ENCODE data around the gene EHF. TPM values are rescaled to one million over a fixed set of nuclear protein-coding genes. Genes with fewer than 3 reads are reported as not detected.

Gene EHF
- total RNA-seq, 1 experiment from 2014 or later: 37.0 TPM

GRCh38 chr11:34643311-34643710 is 22.4 kb downstream of the EHF start:
- peaks cover 68% of the 10 kb centered on the region for H3K4me1 ChIP-seq (ENCODE audit: insufficient read depth, low read length)
- H2AFZ ChIP-seq (ENCODE audit: low read length): no peak overlapping the region
- H3K4me2 ChIP-seq (ENCODE audit: low read length): no peak overlapping the region
- no peak overlapping the region for H3K9ac ChIP-seq (ENCODE audit: low read length)
- H3F3A ChIP-seq (ENCODE audit: low read length, unreplicated experiment): no peaks in the 10 kb centered on the region
- no peak overlapping the region for H3K27ac ChIP-seq (ENCODE audit: low read length)
- peaks cover 26% of the 10 kb centered on the region; the same call in 1 of the 2 replicates for H3K36me3 ChIP-seq (ENCODE audit: low read depth, low read length)
- no peak for TF ChIP-seq EZH2 (IDR thresholded peaks at IDR 0.05; ENCODE audit: low read length, unreplicated experiment)
- no peaks in the 10 kb centered on the region for H3K27me3 ChIP-seq (ENCODE audit: low read length)
- no peak for ATAC-seq
- H3K9me2 ChIP-seq (replicated peaks; ENCODE audit: low read length): no peaks in the 10 kb centered on the region
- no peaks in the 10 kb centered on the region for H3K9me3 ChIP-seq (ENCODE audit: low read length)
- H4K20me1 ChIP-seq (ENCODE audit: low read length): no peaks in the 10 kb centered on the region
- BruUV-seq (replicated peaks): no TSS peak
- no peak for DNase-seq
- H3K4me3 ChIP-seq (ENCODE audit: low read length): no peak overlapping the region
- intact Hi-C loops (cut with micrococcal nuclease): no loop called here
- POLR2A ChIA-PET (ENCODE audit: unreplicated experiment): interaction anchor here (0.6 kb wide), 1 partner anchor 469 kb away, joined by 11 read pairs; no protein-coding TSS in a partner anchor
- H3K79me2 ChIP-seq (ENCODE audit: low read length): peaks cover 52% of the 10 kb centered on the region
- CTCF ChIA-PET: no interaction called here

- ATAC-seq (no peak), DNase-seq (no peak)
- BruUV-seq (replicated peaks): no TSS peak
- intact Hi-C loops (cut with micrococcal nuclease): no loop called here
- no peak overlapping the region for H3K9ac ChIP-seq (ENCODE audit: low read length)
- no peaks in the 10 kb centered on the region for H3F3A ChIP-seq (ENCODE audit: low read length, unreplicated experiment)
- H2AFZ ChIP-seq (ENCODE audit: low read length): no peak overlapping the region
- H3K9me3 ChIP-seq (ENCODE audit: low read length): no peaks in the 10 kb centered on the region
- no peak overlapping the region for H3K27ac ChIP-seq (ENCODE audit: low read length)
- H3K4me3 ChIP-seq (ENCODE audit: low read length): no peak overlapping the region
- H3K4me1 ChIP-seq (ENCODE audit: insufficient read depth, low read length): peaks cover 63% of the 10 kb centered on the region
- H3K79me2 ChIP-seq (ENCODE audit: low read length): peaks cover 47% of the 10 kb centered on the region
- peaks cover 30% of the 10 kb centered on the region for H3K36me3 ChIP-seq (ENCODE audit: low read depth, low read length)
- TF ChIP-seq EZH2 (IDR thresholded peaks at IDR 0.05; ENCODE audit: low read length, unreplicated experiment): no peak
- CTCF ChIA-PET: no interaction called here
- POLR2A ChIA-PET (ENCODE audit: unreplicated experiment): interaction anchor here (0.6 kb wide), 1 partner anchor 470 kb away, joined by 11 read pairs; no protein-coding TSS in a partner anchor
- H4K20me1 ChIP-seq (ENCODE audit: low read length): no peaks in the 10 kb centered on the region
- H3K27me3 ChIP-seq (ENCODE audit: low read length): no peaks in the 10 kb centered on the region
- H3K4me2 ChIP-seq (ENCODE audit: low read length): no peak overlapping the region
- no peaks in the 10 kb centered on the region for H3K9me2 ChIP-seq (replicated peaks; ENCODE audit: low read length)
Observed at GRCh38 chr11:34643846-34644245, 23.0 kb downstream of the EHF start.

GRCh38 chr11:34644669-34645406 is 23.9 kb downstream of the EHF start:
- Histone ChIP-seq H3K4me1 (ENCODE audit: insufficient read depth, low read length) (peaks cover 53% of the 10 kb centered on the region), H3K9me3 (ENCODE audit: low read length) (no peaks in the 10 kb centered on the region), H3K4me3 (ENCODE audit: low read length) (no peak overlapping the region), H2AFZ (ENCODE audit: low read length) (no peak overlapping the region), H4K20me1 (ENCODE audit: low read length) (no peaks in the 10 kb centered on the region), H3K27ac (ENCODE audit: low read length) (no peak overlapping the region), H3K4me2 (ENCODE audit: low read length) (no peak overlapping the region), H3K79me2 (ENCODE audit: low read length) (peaks cover 45% of the 10 kb centered on the region), H3K9ac (ENCODE audit: low read length) (no peak overlapping the region), H3F3A (ENCODE audit: low read length, unreplicated experiment) (no peaks in the 10 kb centered on the region), H3K9me2 (replicated peaks; ENCODE audit: low read length) (no peaks in the 10 kb centered on the region), H3K27me3 (ENCODE audit: low read length) (no peaks in the 10 kb centered on the region), H3K36me3 (ENCODE audit: low read depth, low read length) (peaks cover 38% of the 10 kb centered on the region)
- POLR2A ChIA-PET (ENCODE audit: unreplicated experiment): no interaction called here
- CTCF ChIA-PET: no interaction called here
- no peak for DNase-seq
- no peak for ATAC-seq
- no TSS peak for BruUV-seq (replicated peaks)
- TF ChIP-seq EZH2phosphoT487 (IDR thresholded peaks at IDR 0.05; ENCODE audit: borderline replicate concordance, low read length) (no peak), EZH2 (IDR thresholded peaks at IDR 0.05; ENCODE audit: low read length, unreplicated experiment) (no peak), CTCF (conservative IDR thresholded peaks at IDR 0.05; ENCODE audit: low read depth, low read length) (no peak)
- intact Hi-C loops (cut with micrococcal nuclease): no loop called here
